HepG2 (cell line): ENCODE data around the gene RWDD4. TPM values are rescaled to one million over a fixed set of nuclear protein-coding genes. Genes with fewer than 3 reads are reported as not detected.

Experiments used
- ATAC-seq: fragments of 200-7000 bp; cut with Tn5 transposase; 3 replicates; pipeline ENCODE4 v1.9.1; 2020; ENCODE audit warnings: mild to moderate bottlenecking, moderate library complexity
- BruUV-seq: library from RNA; stranded (reverse); fragments of 400-500 nt; replicated peaks from 2 replicates; lab custom pipeline; 2021; lab: Mats Ljungman, UMichigan
- CTCF ChIA-PET: fragments of 300-600 bp; formaldehyde crosslinking; extraction: SDS; loops from one replicate; lab custom pipeline; 2021; ENCODE audit warnings: low total read pairs, inconsistent platforms, low intra/inter-chr PET ratio; lab: Yijun Ruan, JAX
- POLR2A ChIA-PET: fragments of 350-600 bp; sonication (Branson Sonifier 250); formaldehyde crosslinking; loops from one replicate; lab custom pipeline; 2020; ENCODE audit warnings: antibody characterized with exemption, inconsistent platforms; lab: Yijun Ruan, JAX
- DNase-seq: peaks from one replicate; pipeline ENCODE4 v3.0.0-alpha.2; 2015; ENCODE audit warnings: low spot score
- FAIRE-seq: peaks from 3 replicates; lab custom pipeline; 2011; peaks lifted over from hg19 to GRCh38; lab: Jason Lieb, UNC
- H2AFZ ChIP-seq: one replicate; pipeline ENCODE4 v1.6.1; 2011; ENCODE audit warnings: low read length, inconsistent platforms
- H3K27ac ChIP-seq: fragments of 300-600 bp; 3 replicates; pipeline ENCODE4 v1.8.0; 2011; ENCODE audit warnings: mixed run types, mild to moderate bottlenecking, mixed read lengths, low read length, inconsistent platforms; ENCODE audit not compliant: insufficient read depth; ENCODE audit errors: extremely low read length
- H3K27me3 ChIP-seq, 2 experiments: fragments of 200-600 bp in 1 of 2; 2 replicates in 1 of 2; 3 replicates in 1 of 2; pipeline versions ENCODE4 v1.6.0 to v1.8.0; 2011; ENCODE audit warnings: low read length in 2 of 2, mild to moderate bottlenecking in 2 of 2, moderate library complexity in 2 of 2, inconsistent platforms in 1 of 2; ENCODE audit not compliant: insufficient read depth in 2 of 2, control insufficient read depth in 1 of 2
- H3K36me3 ChIP-seq, 2 experiments: fragments of 200-600 bp in 1 of 2; replicated peaks in 1 of 2; 2 replicates in 1 of 2; 3 replicates in 1 of 2; pipeline versions ENCODE4 v1.5.1 to v1.8.0; 2011; ENCODE audit warnings: low read length in 2 of 2, inconsistent platforms in 1 of 2; ENCODE audit not compliant: insufficient read depth in 2 of 2, control insufficient read depth in 1 of 2
- H3K4me1 ChIP-seq: 2 replicates; pipeline ENCODE4 v1.5.1; 2012; ENCODE audit warnings: low read length, inconsistent platforms; ENCODE audit not compliant: insufficient read depth
- H3K4me2 ChIP-seq: 2 replicates; pipeline ENCODE4 v1.6.0; 2011; ENCODE audit warnings: low read depth, low read length, inconsistent platforms
- H3K4me3 ChIP-seq, 3 experiments: fragments of 200-600 bp in 1 of 3; sonication (generic), shearing (Covaris generic) in 1 of 3; replicated peaks in 1 of 3; 2 replicates each; pipeline ENCODE4 v1.5.1; 2011 to 2016; ENCODE audit warnings: low read length in 3 of 3, inconsistent platforms in 2 of 3, low read depth in 2 of 3, mild to moderate bottlenecking in 2 of 3, control low read depth in 1 of 3, mixed read lengths in 1 of 3; ENCODE audit not compliant: insufficient read depth in 1 of 3
- H3K79me2 ChIP-seq: one replicate; pipeline ENCODE4 v1.6.1; 2011; ENCODE audit warnings: low read length, inconsistent platforms; ENCODE audit not compliant: insufficient read depth
- H3K9ac ChIP-seq: 2 replicates; pipeline ENCODE4 v1.6.0; 2011; ENCODE audit warnings: mild to moderate bottlenecking, low read depth, low read length, inconsistent platforms; ENCODE audit not compliant: insufficient read depth
- H3K9me3 ChIP-seq: 2 replicates; pipeline ENCODE4 v1.5.1; 2012; ENCODE audit warnings: mild to moderate bottlenecking, low read length
- H4K20me1 ChIP-seq: 2 replicates; pipeline ENCODE4 v1.6.0; 2011; ENCODE audit warnings: inconsistent platforms, mild to moderate bottlenecking, low read length, moderate library complexity; ENCODE audit not compliant: insufficient read depth
- CBX5 ChIP-seq: sonication (generic); formaldehyde crosslinking; IDR thresholded peaks from 2 replicates; pipeline ENCODE4 v1.4.0; 2020; ENCODE audit warnings: missing genetic modification reagents, borderline replicate concordance
- CHD2 ChIP-seq: IDR thresholded peaks from 2 replicates; pipeline ENCODE4 v1.6.1; 2011; ENCODE audit warnings: low read depth, low read length, improper control_type of control experiment
- GPBP1L1 ChIP-seq: sonication (generic); formaldehyde crosslinking; IDR thresholded peaks from 2 replicates; pipeline ENCODE4 v1.5.0; 2020; ENCODE audit warnings: mild to moderate bottlenecking, missing genetic modification reagents
- HDAC1 ChIP-seq: sonication (generic); formaldehyde crosslinking; IDR thresholded peaks from 2 replicates; pipeline ENCODE4 v1.5.1; 2020; ENCODE audit warnings: mild to moderate bottlenecking, missing genetic modification reagents
- HNRNPK ChIP-seq: fragments of 200-400 bp; formaldehyde crosslinking; IDR thresholded peaks from 2 replicates; pipeline ENCODE4 v1.6.1; 2018; ENCODE audit warnings: low read length, low read depth, moderate library complexity, mild to moderate bottlenecking; ENCODE audit not compliant: poor library complexity, severe bottlenecking
- HNRNPUL1 ChIP-seq: fragments of 200-400 bp; formaldehyde crosslinking; IDR thresholded peaks from 2 replicates; pipeline ENCODE4 v1.6.1; 2017; ENCODE audit warnings: low read depth, mild to moderate bottlenecking, low read length, moderate library complexity
- KMT2A ChIP-seq: sonication (generic); formaldehyde crosslinking; IDR thresholded peaks from 2 replicates; pipeline ENCODE4 v1.4.0; 2020; ENCODE audit warnings: missing genetic modification reagents
- MAFG ChIP-seq: sonication (generic); formaldehyde crosslinking; IDR thresholded peaks from 2 replicates; pipeline ENCODE4 v1.5.1; 2020; ENCODE audit warnings: mild to moderate bottlenecking, missing genetic modification reagents
- MTA3 ChIP-seq: sonication (generic); formaldehyde crosslinking; IDR thresholded peaks from 2 replicates; pipeline ENCODE4 v1.4.0; 2020; ENCODE audit warnings: missing genetic modification reagents
- NR3C1 ChIP-seq: sonication (generic); formaldehyde crosslinking; IDR thresholded peaks from 2 replicates; pipeline ENCODE4 v1.4.0; 2020; ENCODE audit warnings: missing genetic modification reagents
- ZZZ3 ChIP-seq: sonication (generic); formaldehyde crosslinking; IDR thresholded peaks from 2 replicates; pipeline ENCODE4 v1.4.0; 2020; ENCODE audit warnings: missing genetic modification reagents, mild to moderate bottlenecking, borderline replicate concordance
- WGBS: methylation state at CpG from one replicate; pipeline ENCODE4 v1.1.6; 2017; ENCODE audit warnings: low lambda C conversion rate; 5-methylcytosine and 5-hydroxymethylcytosine counted together
- in situ Hi-C: cut with HindIII; loops from 2 replicates; pipeline ENCODE4 v1.10.0; 2017; ENCODE audit warnings: low pct_unique_long_range_greater_than_20kb; ENCODE audit not compliant: extremely low pct_ligation_motif_present
- intact Hi-C: fragments of 100-400 bp; cut with micrococcal nuclease; formaldehyde crosslinking; loops from one replicate; pipeline ENCODE4 v1.10.0; 2022; ENCODE audit not compliant: unreplicated experiment
- polyA plus RNA-seq, 8 experiments: library from polyadenylated mRNA; depleted of rRNA in 3 of 8; stranded (reverse) in 7 of 8; unstranded in 1 of 8; fragments of >200 nt; fragmentation: Illumina TruSeq in 4 of 8; extraction: Trizol in 4 of 8; gene quantifications; 2 replicates each; pipeline versions ENCODE4 v1.2.1 to v1.2.3, GENCODE V29; 2011 to 2016; ENCODE audit warnings: low read depth in 4 of 8, missing spikeins in 1 of 8, mixed read lengths in 1 of 8; ENCODE audit not compliant: insufficient read depth in 1 of 8
- total RNA-seq, 5 experiments: library from RNA; depleted of rRNA; stranded (reverse); fragments of >200 nt; fragmentation: Illumina TruSeq; extraction: Trizol; gene quantifications; 2 replicates each; pipeline ENCODE4 v1.2.3, GENCODE V29; 2016; ENCODE audit warnings: low read depth in 1 of 5

The RWDD4 gene
- total and polyA plus RNA-seq, 2 of the 13 experiments (the other 11 are each of a cell fraction or from before 2014, with no cell fraction given) = 10.2 to 25.4 TPM

GRCh38 chr4:183633476-183634400, 25.2 kb downstream of the RWDD4 start:
- intact Hi-C loops = no loop called here
- DNase-seq (no peak), ATAC-seq (no peak), FAIRE-seq (peak; percentile 15)
- 49% methylated on average over 11 of the region's 11 CpGs for WGBS
- Histone ChIP-seq H4K20me1 (no peaks in the 10 kb centered on the region), H3K4me1 (peaks cover 8% of the 10 kb centered on the region; the same call in 1 of the 2 replicates), H3K4me3 (no peak overlapping the region), H3K9me3 (no peaks in the 10 kb centered on the region), H3K27me3 (no peaks in the 10 kb centered on the region), H3K79me2 (no peaks in the 10 kb centered on the region), H2AFZ (no peak overlapping the region), H3K27ac (no peak overlapping the region), H3K36me3 (no peaks in the 10 kb centered on the region), H3K9ac (no peak overlapping the region), H3K4me2 (no peak overlapping the region)
- TF ChIP-seq HNRNPK (no peak), HDAC1 (no peak), CHD2 (no peak), MAFG (CRISPR knock-in tag) (no peak), HNRNPUL1 (no peak), ZZZ3 (CRISPR knock-in tag) (no peak), GPBP1L1 (CRISPR knock-in tag) (no peak), KMT2A (CRISPR knock-in tag) (no peak), NR3C1 (CRISPR knock-in tag) (no peak), MTA3 (CRISPR knock-in tag) (no peak), CBX5 (no peak)
- CTCF ChIA-PET = no interaction called here
- POLR2A ChIA-PET = no interaction called here
- BruUV-seq = no TSS peak
- in situ Hi-C loops = no loop called here
